ENCODE data around the gene DHX34. TPM values are rescaled to one million over a fixed set of nuclear protein-coding genes. Genes with fewer than 3 reads are reported as not detected.

DHX34 gene
- total and polyA plus RNA-seq, 2 experiments from 2014 or later = 10.7 to 17.6 TPM

DNA sequence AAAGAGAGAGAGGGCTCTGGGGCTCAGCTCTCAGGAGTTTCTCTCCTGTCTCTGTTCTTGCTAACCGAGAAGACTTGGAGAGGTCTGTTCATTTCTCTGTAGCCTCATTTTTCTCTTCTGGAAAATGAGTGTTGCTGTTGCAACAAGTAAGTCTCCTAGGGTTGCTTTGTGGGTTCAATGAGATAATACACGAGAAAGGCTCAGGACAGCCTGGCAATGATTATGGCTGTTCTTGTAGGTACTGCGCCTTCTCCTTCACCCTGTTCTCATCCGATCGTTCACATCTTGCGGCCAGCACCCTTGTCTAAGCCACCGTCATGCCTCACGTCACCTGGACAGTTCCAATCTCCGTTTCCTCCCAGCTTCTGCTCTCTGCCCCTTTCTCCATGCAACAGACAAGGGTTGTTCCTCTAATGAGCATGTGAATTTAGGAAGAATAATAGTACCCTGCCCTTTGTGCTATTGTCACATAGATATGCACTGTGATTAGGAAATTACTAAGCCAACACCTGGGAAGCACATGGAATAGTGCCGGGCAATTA is 35.3 kb upstream of the DHX34 start:
- no peak overlapping the region for H3K4me2 ChIP-seq
- H3K9me3 ChIP-seq (ENCODE audit: low read depth) = no peaks in the 10 kb centered on the region
- WGBS (ENCODE audit: low lambda C conversion rate, missing lambda C conversion rate) = 89% methylated on average over 10 of the region's 10 CpGs
- no peak overlapping the region for H2AFZ ChIP-seq
- TF ChIP-seq, protein P1, sequence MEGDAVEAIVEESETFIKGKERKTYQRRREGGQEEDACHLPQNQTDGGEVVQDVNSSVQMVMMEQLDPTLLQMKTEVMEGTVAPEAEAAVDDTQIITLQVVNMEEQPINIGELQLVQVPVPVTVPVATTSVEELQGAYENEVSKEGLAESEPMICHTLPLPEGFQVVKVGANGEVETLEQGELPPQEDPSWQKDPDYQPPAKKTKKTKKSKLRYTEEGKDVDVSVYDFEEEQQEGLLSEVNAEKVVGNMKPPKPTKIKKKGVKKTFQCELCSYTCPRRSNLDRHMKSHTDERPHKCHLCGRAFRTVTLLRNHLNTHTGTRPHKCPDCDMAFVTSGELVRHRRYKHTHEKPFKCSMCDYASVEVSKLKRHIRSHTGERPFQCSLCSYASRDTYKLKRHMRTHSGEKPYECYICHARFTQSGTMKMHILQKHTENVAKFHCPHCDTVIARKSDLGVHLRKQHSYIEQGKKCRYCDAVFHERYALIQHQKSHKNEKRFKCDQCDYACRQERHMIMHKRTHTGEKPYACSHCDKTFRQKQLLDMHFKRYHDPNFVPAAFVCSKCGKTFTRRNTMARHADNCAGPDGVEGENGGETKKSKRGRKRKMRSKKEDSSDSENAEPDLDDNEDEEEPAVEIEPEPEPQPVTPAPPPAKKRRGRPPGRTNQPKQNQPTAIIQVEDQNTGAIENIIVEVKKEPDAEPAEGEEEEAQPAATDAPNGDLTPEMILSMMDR (IDR thresholded peaks at IDR 0.05; ENCODE audit: poor library complexity) = no peak
- TF ChIP-seq EZH2 (IDR thresholded peaks at IDR 0.05; ENCODE audit: borderline replicate concordance) = no peak
- TF ChIP-seq EZH2phosphoT487 (IDR thresholded peaks at IDR 0.05; ENCODE audit: low read depth, severe bottlenecking, unreplicated experiment) = no peak
- H3K36me3 ChIP-seq (replicated peaks; ENCODE audit: insufficient read depth, low read depth) = no peaks in the 10 kb centered on the region
- H3K27me3 ChIP-seq = no peaks in the 10 kb centered on the region
- H4K20me1 ChIP-seq (ENCODE audit: insufficient read depth, poor library complexity, severe bottlenecking) = no peaks in the 10 kb centered on the region
- DNase-seq (ENCODE audit: low spot score) = no peak
- no peaks in the 10 kb centered on the region for H3K79me2 ChIP-seq
- no peak overlapping the region for H3K27ac ChIP-seq
- no peaks in the 10 kb centered on the region for H3K9me2 ChIP-seq (replicated peaks; ENCODE audit: insufficient read depth)
- H3K4me1 ChIP-seq (ENCODE audit: insufficient read depth) = no peaks in the 10 kb centered on the region
- no peak overlapping the region for H3K4me3 ChIP-seq

DNA sequence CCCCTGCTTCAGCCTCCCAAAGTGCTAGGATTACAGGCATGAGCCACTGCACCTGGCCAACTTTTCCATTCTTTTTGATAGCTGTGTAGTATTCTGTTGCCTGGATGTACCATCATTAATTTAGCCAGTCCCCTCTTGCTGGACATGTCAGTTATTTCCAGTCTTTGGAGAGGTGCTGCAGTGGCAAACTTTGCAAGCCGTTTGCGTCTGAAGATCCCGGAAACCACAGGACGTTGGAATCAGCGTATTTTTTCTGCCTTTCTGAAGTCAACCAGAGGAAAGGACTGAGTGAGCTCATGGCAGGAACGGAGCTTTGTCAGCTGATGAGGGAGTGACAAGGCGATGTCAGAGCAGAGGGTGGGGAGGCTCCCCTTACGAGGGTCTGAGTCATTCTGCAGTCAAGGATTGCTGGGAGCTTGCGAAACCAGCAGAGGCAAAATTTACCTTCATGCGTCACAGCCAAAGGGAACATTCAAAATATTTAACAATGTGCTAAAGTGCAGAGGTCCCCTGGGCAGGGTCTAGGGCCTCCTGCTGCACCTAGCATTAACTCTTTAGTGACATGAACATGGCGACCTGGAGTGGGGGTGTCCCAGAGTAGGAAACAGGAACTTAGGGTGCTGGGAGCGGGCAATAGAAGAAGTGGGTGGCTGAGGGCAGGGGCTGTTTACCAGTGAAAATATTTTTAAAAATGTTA is 33.8 kb upstream of the DHX34 start:
- Histone ChIP-seq H3K4me1 (ENCODE audit: insufficient read depth) (no peaks in the 10 kb centered on the region), H3K4me3 (no peak overlapping the region), H3K9me3 (ENCODE audit: low read depth) (no peaks in the 10 kb centered on the region), H3K4me2 (no peak overlapping the region), H3K36me3 (replicated peaks; ENCODE audit: insufficient read depth, low read depth) (no peaks in the 10 kb centered on the region), H2AFZ (no peak overlapping the region), H3K27ac (peak overlapping the region; percentile 78), H3K9me2 (replicated peaks; ENCODE audit: insufficient read depth) (no peaks in the 10 kb centered on the region), H4K20me1 (ENCODE audit: insufficient read depth, poor library complexity, severe bottlenecking) (no peaks in the 10 kb centered on the region), H3K27me3 (no peaks in the 10 kb centered on the region), H3K79me2 (no peaks in the 10 kb centered on the region)
- WGBS (ENCODE audit: low lambda C conversion rate, missing lambda C conversion rate) = 32% methylated on average over 12 of the region's 12 CpGs
- peak; percentile 90 for DNase-seq (ENCODE audit: low spot score)
- TF ChIP-seq EZH2 (IDR thresholded peaks at IDR 0.05; ENCODE audit: borderline replicate concordance) (no peak), EZH2phosphoT487 (IDR thresholded peaks at IDR 0.05; ENCODE audit: low read depth, severe bottlenecking, unreplicated experiment) (no peak)
- TF ChIP-seq, protein P1 (IDR thresholded peaks at IDR 0.05; ENCODE audit: poor library complexity) = no peak

DNA sequence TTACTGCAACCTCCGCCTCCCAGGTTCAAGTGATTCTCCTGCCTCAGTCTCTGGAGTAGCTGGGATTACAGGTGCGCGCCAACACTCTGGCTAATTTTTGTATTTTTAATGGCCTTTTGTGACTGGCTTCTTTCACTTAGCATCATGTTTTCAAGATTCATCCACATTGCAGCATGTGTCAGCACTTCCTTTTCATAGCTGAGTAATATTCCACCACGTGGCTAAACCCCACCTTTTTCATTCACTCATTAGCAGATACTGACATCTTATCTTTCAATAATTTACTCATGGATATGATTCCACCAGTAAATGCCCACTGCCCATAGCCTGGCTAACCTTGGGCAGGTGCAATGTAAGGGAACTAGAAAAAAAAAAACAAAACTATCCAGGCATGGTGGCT is 32.6 kb upstream of the DHX34 start:
- no peaks in the 10 kb centered on the region for H3K4me1 ChIP-seq (ENCODE audit: insufficient read depth)
- no peaks in the 10 kb centered on the region for H3K9me2 ChIP-seq (replicated peaks; ENCODE audit: insufficient read depth)
- no peaks in the 10 kb centered on the region for H3K79me2 ChIP-seq
- 95% methylated on average over 4 of the region's 4 CpGs for WGBS (ENCODE audit: low lambda C conversion rate, missing lambda C conversion rate)
- no peak for DNase-seq (ENCODE audit: low spot score)
- no peak for TF ChIP-seq EZH2 (IDR thresholded peaks at IDR 0.05; ENCODE audit: borderline replicate concordance)
- TF ChIP-seq, protein P1 (IDR thresholded peaks at IDR 0.05; ENCODE audit: poor library complexity) = no peak
- no peak for TF ChIP-seq EZH2phosphoT487 (IDR thresholded peaks at IDR 0.05; ENCODE audit: low read depth, severe bottlenecking, unreplicated experiment)
- H3K4me2 ChIP-seq = no peak overlapping the region
- no peaks in the 10 kb centered on the region for H3K9me3 ChIP-seq (ENCODE audit: low read depth)
- no peaks in the 10 kb centered on the region for H3K36me3 ChIP-seq (replicated peaks; ENCODE audit: insufficient read depth, low read depth)
- no peak overlapping the region for H2AFZ ChIP-seq
- no peak overlapping the region for H3K27ac ChIP-seq
- no peaks in the 10 kb centered on the region for H3K27me3 ChIP-seq
- no peaks in the 10 kb centered on the region for H4K20me1 ChIP-seq (ENCODE audit: insufficient read depth, poor library complexity, severe bottlenecking)
- no peak overlapping the region for H3K4me3 ChIP-seq

Measured in hepatocyte (in vitro differentiated cells).